Subcutaneous abdominal adipose tissue (tissue), 5 donors: ENCODE measurements around the gene FAM200C.
"Not testable (repeated sequence)": the region's sequence is repeated elsewhere in the genome, so short reads cannot be mapped to it uniquely, and the experiment has no call there.

Experiments
- H3K27ac ChIP-seq: one replicate; pipeline ENCODE4 v1.7.0; 2013; ENCODE audit warnings: low read depth, mild to moderate bottlenecking, inconsistent platforms, low read length, moderate library complexity
- H3K27me3 ChIP-seq, 5 donors: one replicate each; pipeline ENCODE4 v1.7.0; 2013; ENCODE audit warnings: low read length in 5 of 5, inconsistent platforms in 1 of 5; ENCODE audit not compliant: control insufficient read depth in 5 of 5, insufficient read depth in 4 of 5
- H3K36me3 ChIP-seq, 5 donors: one replicate each; pipeline ENCODE4 v1.7.0; 2013; ENCODE audit warnings: low read length in 5 of 5; ENCODE audit not compliant: control insufficient read depth in 5 of 5, insufficient read depth in 5 of 5
- H3K4me1 ChIP-seq, 5 donors: one replicate each; pipeline ENCODE4 v1.7.0; 2013; ENCODE audit warnings: low read length in 5 of 5, mild to moderate bottlenecking in 3 of 5, moderate library complexity in 1 of 5; ENCODE audit not compliant: control insufficient read depth in 5 of 5, insufficient read depth in 5 of 5
- H3K4me3 ChIP-seq, 5 donors: one replicate each; pipeline ENCODE4 v1.7.0; 2013; ENCODE audit warnings: low read length in 5 of 5, low read depth in 1 of 5
- H3K9ac ChIP-seq, 5 donors: one replicate each; pipeline ENCODE4 v1.7.0; 2013; ENCODE audit warnings: low read length in 5 of 5, mild to moderate bottlenecking in 4 of 5, moderate library complexity in 3 of 5
- H3K9me3 ChIP-seq, 5 donors: one replicate each; pipeline ENCODE4 v1.7.0; 2013; ENCODE audit warnings: low read length in 5 of 5; ENCODE audit not compliant: control insufficient read depth in 5 of 5
- donor health status: healthy.
- donor health status: healthy.
- donor health status: healthy.
- donor health status: healthy.
- donor health status: healthy.

FAM200C gene

DNA sequence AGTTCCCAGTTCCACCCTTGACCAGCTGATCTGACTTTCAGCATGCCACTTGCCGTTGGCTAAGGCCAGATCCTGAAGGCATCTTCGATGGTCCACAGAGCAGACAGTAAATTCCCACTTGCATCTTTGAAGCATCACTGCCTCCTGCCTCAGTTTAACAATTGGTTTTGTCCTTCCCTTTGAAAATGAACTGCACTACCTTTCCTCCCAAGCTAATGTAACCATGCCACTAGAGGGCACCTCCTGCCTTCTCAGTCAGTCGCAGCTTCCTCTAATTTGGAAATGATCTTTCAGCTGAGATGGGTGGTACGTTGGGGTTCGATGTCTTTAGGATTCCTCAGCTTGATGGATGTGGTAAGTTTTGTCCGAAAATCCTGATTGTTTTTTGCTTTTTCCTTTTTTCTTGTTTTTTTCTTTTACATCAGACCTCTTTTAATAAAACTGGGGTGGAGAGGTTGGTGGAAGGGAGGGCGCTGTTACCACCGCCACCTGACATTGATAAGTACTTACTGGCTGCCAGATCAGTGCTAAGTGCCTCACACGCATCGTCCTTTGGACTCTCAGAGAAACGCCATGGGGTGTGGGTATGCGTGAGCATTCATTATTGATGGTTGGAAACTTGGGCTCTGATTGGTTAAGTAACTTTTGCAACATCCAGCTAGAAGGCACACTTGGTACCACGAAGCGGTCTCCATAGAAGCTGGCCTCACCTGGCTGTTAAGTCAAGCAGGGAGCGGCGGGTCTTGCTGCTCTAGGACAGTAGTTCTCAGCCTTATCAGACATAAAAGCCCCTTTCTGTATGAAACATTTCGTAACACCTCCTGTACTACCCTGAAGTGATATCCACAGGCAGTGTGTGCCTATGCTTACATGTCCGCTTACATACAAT, 38.7 kb upstream of the FAM200C start:
- H3K9ac ChIP-seq: peak overlapping the region in 4 of 5 donors; percentile 36 to 67 (median 56)
- peaks cover 4 to 12% (median 10%) of the 10 kb centered on the region in 5 donors for H3K4me1 ChIP-seq
- H3K9me3 ChIP-seq: no peaks in the 10 kb centered on the region
- H3K27me3 ChIP-seq: peaks cover 0 to 3% (median 0%) of the 10 kb centered on the region in 5 donors
- peak overlapping the region; percentile 57 to 82 (median 67) for H3K4me3 ChIP-seq
- H3K36me3 ChIP-seq: no peaks in the 10 kb centered on the region
- no peak overlapping the region for H3K27ac ChIP-seq

DNA sequence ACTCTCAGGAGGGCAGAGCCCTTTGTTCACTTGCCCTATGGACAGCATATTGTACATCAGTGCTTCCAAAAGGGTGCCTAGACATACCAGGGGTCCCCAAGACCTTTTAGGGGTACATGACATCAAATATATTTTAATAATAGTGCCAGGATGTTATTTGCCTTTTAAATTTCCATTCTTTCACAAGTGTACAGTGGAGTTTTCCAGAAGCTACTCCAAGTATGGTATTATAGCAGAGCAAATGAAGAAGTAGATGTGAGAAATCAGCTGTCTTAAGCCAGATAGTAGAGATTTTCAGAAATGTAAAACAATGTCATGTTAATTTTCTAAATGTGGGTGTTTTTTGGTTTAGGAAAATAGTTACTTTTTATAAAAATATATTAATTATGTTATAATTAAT, 37.4 kb upstream of the FAM200C start:
- H3K9ac ChIP-seq: no peak overlapping the region
- no peaks in the 10 kb centered on the region for H3K9me3 ChIP-seq
- H3K36me3 ChIP-seq: no peaks in the 10 kb centered on the region
- no peak overlapping the region for H3K27ac ChIP-seq
- H3K27me3 ChIP-seq: peaks cover 0 to 3% (median 0%) of the 10 kb centered on the region in 5 donors
- no peak overlapping the region for H3K4me3 ChIP-seq
- peaks cover 4 to 12% (median 10%) of the 10 kb centered on the region in 5 donors for H3K4me1 ChIP-seq

DNA sequence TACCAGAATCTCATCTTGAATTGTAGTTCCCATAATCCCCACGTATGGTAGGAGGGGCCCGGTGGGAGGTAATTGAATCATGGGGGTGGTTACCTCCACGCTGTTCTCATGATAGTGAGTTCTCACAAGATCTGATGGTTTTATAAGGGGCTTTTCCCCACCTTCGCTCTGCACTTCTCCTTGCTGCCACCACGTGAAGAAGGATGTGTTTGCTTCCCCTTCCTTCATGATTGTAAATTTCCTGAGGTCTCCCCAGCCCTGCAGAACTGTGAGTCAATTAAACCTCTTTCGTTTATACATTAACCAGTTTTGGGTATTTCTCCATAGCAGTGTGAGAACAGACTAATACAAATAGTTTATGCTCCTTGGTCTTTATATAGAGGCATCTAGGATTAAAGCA, 36.8 kb upstream of the FAM200C start:
- not testable (repeated sequence) for H3K9me3 ChIP-seq, H3K27ac ChIP-seq, H3K9ac ChIP-seq, H3K36me3 ChIP-seq, H3K27me3 ChIP-seq, H3K4me3 ChIP-seq
- peaks cover 4 to 12% (median 10%) of the 10 kb centered on the region in 5 donors for H3K4me1 ChIP-seq

GRCh38 chr5:160436017-160436416, 36.2 kb upstream of the FAM200C start:
- H3K9ac ChIP-seq: no peak overlapping the region
- H3K4me3 ChIP-seq: no peak overlapping the region
- H3K36me3 ChIP-seq: no peaks in the 10 kb centered on the region
- H3K27ac ChIP-seq: no peak overlapping the region
- H3K4me1 ChIP-seq: peaks cover 4 to 12% (median 9%) of the 10 kb centered on the region in 5 donors
- H3K9me3 ChIP-seq: no peaks in the 10 kb centered on the region
- peaks cover 0 to 3% (median 0%) of the 10 kb centered on the region in 5 donors for H3K27me3 ChIP-seq

- Histone ChIP-seq H3K27ac (no peak overlapping the region), H3K36me3 (no peaks in the 10 kb centered on the region), H3K4me3 (no peak overlapping the region), H3K9me3 (no peaks in the 10 kb centered on the region), H3K27me3 (peaks cover 0 to 3% (median 0%) of the 10 kb centered on the region in 5 donors), H3K4me1 (peaks cover 4 to 12% (median 7%) of the 10 kb centered on the region in 5 donors), H3K9ac (no peak overlapping the region)
Measured at GRCh38 chr5:160435532-160435931, 35.7 kb upstream of the FAM200C start.

DNA sequence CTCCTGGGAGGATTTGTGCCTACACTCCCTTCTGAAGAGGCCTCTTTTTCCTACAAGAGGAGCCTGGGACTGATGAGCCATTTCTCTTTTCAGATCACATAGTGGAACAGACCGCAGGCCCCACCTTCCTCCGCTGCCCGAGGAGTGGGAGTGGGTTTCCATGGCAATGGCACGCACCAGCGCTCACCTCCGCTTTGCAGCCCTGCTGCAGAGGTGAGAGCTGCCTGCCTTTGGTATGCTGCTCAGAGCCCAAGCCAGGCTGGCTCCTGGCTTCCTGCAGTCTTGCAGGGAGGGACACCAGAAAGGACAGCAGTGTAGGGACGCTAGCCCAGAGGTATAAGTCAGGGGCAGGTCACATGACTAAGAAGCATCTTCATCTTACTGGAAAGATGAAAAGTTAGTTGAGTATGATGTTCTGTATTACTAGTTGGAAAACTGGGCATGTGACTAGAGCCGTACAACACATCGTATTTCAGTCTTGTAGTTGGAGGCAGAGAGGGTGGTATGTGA, 34.2 kb upstream of the FAM200C start:
- H3K27ac ChIP-seq: no peak overlapping the region
- H3K4me1 ChIP-seq: peaks cover 4 to 8% (median 7%) of the 10 kb centered on the region in 5 donors
- no peak overlapping the region for H3K4me3 ChIP-seq
- H3K9ac ChIP-seq: no peak overlapping the region
- no peaks in the 10 kb centered on the region for H3K9me3 ChIP-seq
- no peaks in the 10 kb centered on the region for H3K36me3 ChIP-seq
- H3K27me3 ChIP-seq: peaks cover 0 to 3% (median 0%) of the 10 kb centered on the region in 5 donors

DNA sequence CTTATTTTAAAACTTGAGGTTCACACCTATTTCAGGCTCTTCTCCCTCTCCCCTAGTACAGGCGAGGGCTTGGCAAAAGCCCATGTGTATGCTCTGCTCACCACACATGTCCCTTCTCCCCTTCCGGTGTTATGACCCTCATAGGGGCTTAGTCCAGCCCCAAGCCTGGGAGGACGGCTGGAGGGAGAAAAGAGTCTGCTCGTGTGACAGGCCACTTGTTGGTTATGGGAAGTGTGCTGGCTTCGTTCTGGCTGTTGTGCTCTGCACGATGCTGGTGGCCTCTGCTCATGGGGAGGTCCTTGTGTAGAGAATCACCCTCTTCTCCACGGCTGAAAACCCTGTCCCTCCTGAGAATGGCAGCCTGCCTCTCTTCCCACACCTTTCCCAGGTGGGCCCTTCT, 32.9 kb upstream of the FAM200C start:
- no peaks in the 10 kb centered on the region for H3K9me3 ChIP-seq
- H3K27ac ChIP-seq: no peak overlapping the region
- H3K9ac ChIP-seq: no peak overlapping the region
- no peaks in the 10 kb centered on the region for H3K4me1 ChIP-seq
- H3K4me3 ChIP-seq: no peak overlapping the region
- peaks cover 0 to 3% (median 0%) of the 10 kb centered on the region in 5 donors for H3K27me3 ChIP-seq
- no peaks in the 10 kb centered on the region for H3K36me3 ChIP-seq

- H3K27me3 ChIP-seq: peaks cover 0 to 3% (median 0%) of the 10 kb centered on the region in 5 donors
- no peaks in the 10 kb centered on the region for H3K9me3 ChIP-seq
- no peaks in the 10 kb centered on the region for H3K4me1 ChIP-seq
- H3K4me3 ChIP-seq: no peak overlapping the region
- no peaks in the 10 kb centered on the region for H3K36me3 ChIP-seq
- no peak overlapping the region for H3K9ac ChIP-seq
- H3K27ac ChIP-seq: no peak overlapping the region
Measured at GRCh38 chr5:160432196-160432595, 32.3 kb upstream of the FAM200C start.

GRCh38 chr5:160427607-160428006, 27.8 kb upstream of the FAM200C start:
- Histone ChIP-seq H3K36me3 (no peaks in the 10 kb centered on the region), H3K9me3 (no peaks in the 10 kb centered on the region), H3K27ac (no peak overlapping the region), H3K4me1 (no peaks in the 10 kb centered on the region), H3K27me3 (no peaks in the 10 kb centered on the region), H3K4me3 (no peak overlapping the region), H3K9ac (no peak overlapping the region)

GRCh38 chr5:160423099-160423498, 23.2 kb upstream of the FAM200C start:
- no peaks in the 10 kb centered on the region for H3K36me3 ChIP-seq
- H3K4me3 ChIP-seq: no peak overlapping the region
- no peak overlapping the region for H3K9ac ChIP-seq
- H3K4me1 ChIP-seq: peaks cover under 1 to 26% (median 21%) of the 10 kb centered on the region in 5 donors
- H3K27ac ChIP-seq: no peak overlapping the region
- H3K27me3 ChIP-seq: no peaks in the 10 kb centered on the region
- H3K9me3 ChIP-seq: no peaks in the 10 kb centered on the region
